Neutrophil (primary cell): ENCODE data around the gene PTPN14.

Source experiments
- H3K27ac ChIP-seq: fragments of 200-600 bp; sonication (generic); 2 replicates; pipeline ENCODE4 v1.5.1; 2016; ENCODE audit warnings: mild to moderate bottlenecking, moderate library complexity
- H3K27me3 ChIP-seq: fragments of 200-600 bp; sonication (generic); 2 replicates; pipeline ENCODE4 v1.6.0; 2016; ENCODE audit warnings: mild to moderate bottlenecking
- H3K36me3 ChIP-seq: fragments of 200-600 bp; sonication (generic); 2 replicates; pipeline ENCODE4 v1.5.1; 2017
- H3K4me1 ChIP-seq, 2 experiments: fragments of 200-600 bp in 1 of 2; sonication (generic) in 1 of 2; 1 replicate in 1 of 2; 2 replicates in 1 of 2; pipeline versions ENCODE4 v1.5.1 to v1.6.1; 2013 to 2016; ENCODE audit warnings: low read depth in 1 of 2, low read length in 1 of 2, mild to moderate bottlenecking in 1 of 2, moderate library complexity in 1 of 2; ENCODE audit not compliant: control insufficient read depth in 1 of 2, insufficient read depth in 1 of 2
- H3K4me3 ChIP-seq, 2 experiments: fragments of 200-600 bp in 1 of 2; sonication (generic) in 1 of 2; 1 replicate in 1 of 2; 2 replicates in 1 of 2; pipeline ENCODE4 v1.5.1; 2013 to 2016; ENCODE audit warnings: low read depth in 1 of 2, low read length in 1 of 2, mild to moderate bottlenecking in 1 of 2, moderate library complexity in 1 of 2
- H3K9me3 ChIP-seq: fragments of 200-600 bp; sonication (generic); 2 replicates; pipeline ENCODE4 v1.5.1; 2016
- TF ChIP-seq, protein P1 (sequence below): fragments of 200-600 bp; sonication (generic); IDR thresholded peaks from 2 replicates; pipeline ENCODE4 v1.5.1; 2016; ENCODE audit warnings: antibody characterized with exemption

Gene PTPN14

GRCh38 chr1:214440219-214440965 lies 111.0 kb downstream of the PTPN14 start:
- Histone ChIP-seq H3K36me3 (no peaks in the 10 kb centered on the region), H3K27me3 (no peaks in the 10 kb centered on the region), H3K27ac (no peak overlapping the region), H3K4me3 (no peak overlapping the region), H3K9me3 (no peaks in the 10 kb centered on the region), H3K4me1 (peaks cover 0 to 8% of the 10 kb centered on the region in 2 experiments)
- TF ChIP-seq, protein P1, sequence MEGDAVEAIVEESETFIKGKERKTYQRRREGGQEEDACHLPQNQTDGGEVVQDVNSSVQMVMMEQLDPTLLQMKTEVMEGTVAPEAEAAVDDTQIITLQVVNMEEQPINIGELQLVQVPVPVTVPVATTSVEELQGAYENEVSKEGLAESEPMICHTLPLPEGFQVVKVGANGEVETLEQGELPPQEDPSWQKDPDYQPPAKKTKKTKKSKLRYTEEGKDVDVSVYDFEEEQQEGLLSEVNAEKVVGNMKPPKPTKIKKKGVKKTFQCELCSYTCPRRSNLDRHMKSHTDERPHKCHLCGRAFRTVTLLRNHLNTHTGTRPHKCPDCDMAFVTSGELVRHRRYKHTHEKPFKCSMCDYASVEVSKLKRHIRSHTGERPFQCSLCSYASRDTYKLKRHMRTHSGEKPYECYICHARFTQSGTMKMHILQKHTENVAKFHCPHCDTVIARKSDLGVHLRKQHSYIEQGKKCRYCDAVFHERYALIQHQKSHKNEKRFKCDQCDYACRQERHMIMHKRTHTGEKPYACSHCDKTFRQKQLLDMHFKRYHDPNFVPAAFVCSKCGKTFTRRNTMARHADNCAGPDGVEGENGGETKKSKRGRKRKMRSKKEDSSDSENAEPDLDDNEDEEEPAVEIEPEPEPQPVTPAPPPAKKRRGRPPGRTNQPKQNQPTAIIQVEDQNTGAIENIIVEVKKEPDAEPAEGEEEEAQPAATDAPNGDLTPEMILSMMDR = no peak

DNA sequence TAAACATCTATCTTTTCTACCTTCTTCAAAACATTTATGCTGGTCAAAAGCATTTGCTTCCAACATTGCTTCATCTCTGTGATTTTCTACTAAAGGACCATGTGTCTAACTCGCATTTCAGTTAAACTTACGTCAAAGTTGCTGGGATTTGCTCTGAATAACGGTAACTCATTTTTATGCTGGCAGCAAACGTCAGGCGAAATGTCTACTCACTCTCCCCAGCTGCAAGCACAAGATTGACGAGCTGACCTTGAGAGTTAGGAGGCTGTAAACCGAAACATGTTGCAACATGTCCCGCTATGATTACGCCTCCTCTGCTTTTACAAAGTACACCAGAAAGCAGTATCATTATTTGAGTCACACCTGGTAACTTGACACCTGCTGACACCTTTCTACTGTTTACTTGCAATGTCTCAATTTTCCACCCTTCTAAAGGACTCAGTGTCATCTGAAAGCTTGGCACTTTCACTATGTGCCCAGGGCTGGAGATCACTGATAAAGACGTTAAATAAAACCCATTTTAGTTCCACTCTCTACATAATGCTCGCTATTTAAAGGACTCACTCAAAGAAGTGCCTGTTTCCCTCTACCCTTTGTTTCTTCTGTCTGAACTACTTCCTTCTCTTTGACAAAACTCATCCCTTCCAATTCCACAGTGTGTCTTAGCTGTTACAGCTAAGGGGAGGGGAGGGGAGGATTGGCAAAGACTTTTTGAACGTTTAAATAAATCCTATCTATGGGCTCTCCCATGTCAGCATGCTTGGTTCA lies 111.9 kb downstream of the PTPN14 start:
- Histone ChIP-seq H3K9me3 (no peaks in the 10 kb centered on the region), H3K36me3 (no peaks in the 10 kb centered on the region), H3K4me3 (no peak overlapping the region), H3K27ac (no peak overlapping the region), H3K27me3 (no peaks in the 10 kb centered on the region), H3K4me1 (peaks cover 0 to 8% of the 10 kb centered on the region in 2 experiments)
- TF ChIP-seq, protein P1 = no peak

DNA sequence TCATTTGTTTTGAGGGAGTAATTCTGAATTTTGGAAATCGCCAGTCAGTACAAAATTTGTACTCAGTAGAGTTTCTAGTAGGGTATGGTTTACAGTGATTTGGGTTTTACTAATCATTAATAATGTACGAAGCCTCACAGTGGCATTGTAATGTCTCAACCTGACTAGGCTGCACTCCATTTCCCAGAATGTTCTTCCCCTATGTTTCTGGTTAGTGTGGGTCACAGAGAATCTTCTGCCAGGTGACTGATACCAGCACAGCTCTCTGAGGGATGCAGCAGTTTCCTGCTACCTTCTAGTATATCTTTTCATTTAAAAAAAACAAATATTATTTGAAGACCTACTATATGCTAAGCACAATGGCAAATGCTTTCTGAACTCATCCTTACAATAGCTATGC lies 112.9 kb downstream of the PTPN14 start:
- Histone ChIP-seq H3K4me1 (peaks cover 0 to 8% of the 10 kb centered on the region in 2 experiments), H3K9me3 (no peaks in the 10 kb centered on the region), H3K27me3 (no peaks in the 10 kb centered on the region), H3K27ac (no peak overlapping the region), H3K4me3 (no peak overlapping the region), H3K36me3 (no peaks in the 10 kb centered on the region)
- TF ChIP-seq, protein P1 = no peak

GRCh38 chr1:214438075-214438474 lies 113.3 kb downstream of the PTPN14 start:
- H3K27me3 ChIP-seq = no peaks in the 10 kb centered on the region
- no peaks in the 10 kb centered on the region for H3K36me3 ChIP-seq
- no peaks in the 10 kb centered on the region for H3K9me3 ChIP-seq
- H3K4me3 ChIP-seq = no peak overlapping the region
- peaks cover 0 to 8% of the 10 kb centered on the region in 2 experiments for H3K4me1 ChIP-seq
- TF ChIP-seq, protein P1 = no peak
- no peak overlapping the region for H3K27ac ChIP-seq

DNA sequence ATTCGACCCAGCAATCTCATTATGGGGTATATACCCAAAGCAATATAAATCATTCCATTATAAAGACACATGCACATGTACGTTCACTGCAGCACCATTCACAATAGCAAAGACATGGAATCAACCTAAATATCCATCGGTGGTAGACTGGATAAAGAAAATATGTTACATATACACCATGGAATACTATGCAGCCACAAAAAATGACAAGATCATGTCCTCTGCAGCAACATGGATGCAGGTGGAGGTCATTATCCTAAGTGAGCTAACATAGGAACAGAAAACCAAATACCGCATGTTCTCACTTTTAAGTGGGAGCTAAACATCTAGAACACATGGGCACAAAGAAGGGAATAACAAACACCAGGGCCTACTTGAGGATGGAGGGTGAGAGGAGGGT lies 115.5 kb downstream of the PTPN14 start:
- no peak overlapping the region for H3K27ac ChIP-seq
- no peak overlapping the region for H3K4me3 ChIP-seq
- H3K4me1 ChIP-seq = peaks cover 0 to 8% of the 10 kb centered on the region in 2 experiments
- H3K27me3 ChIP-seq = no peaks in the 10 kb centered on the region
- TF ChIP-seq, protein P1 = no peak
- H3K36me3 ChIP-seq = no peaks in the 10 kb centered on the region
- H3K9me3 ChIP-seq = no peaks in the 10 kb centered on the region
